ENCODE measurements around the gene MZB1. TPM values are rescaled to one million over a fixed set of nuclear protein-coding genes. Genes with fewer than 3 reads are reported as not detected.
A peak's percentile ranks its signal among the peaks of the same experiment; 100 is the strongest.

MZB1 gene
- total and polyA plus RNA-seq, 2 of the 8 experiments (the other 6 are each of a cell fraction or from before 2014, with no cell fraction given): 0.39 to 0.47 TPM

GRCh38 chr5:139388198-139388821 lies 1.4 kb downstream of the MZB1 start:
- no peaks in the 10 kb centered on the region for H4K20me1 ChIP-seq (replicated peaks in 1 of 2; ENCODE audit: control insufficient read depth in 1 of 2, insufficient read depth in 2 of 2, low read length in 2 of 2)
- H3K4ac ChIP-seq (replicated peaks; ENCODE audit: insufficient read length, low read depth, low read length): no peak overlapping the region
- no peaks in the 10 kb centered on the region for H3K79me2 ChIP-seq (ENCODE audit: control insufficient read depth in 1 of 2, insufficient read depth in 2 of 2, low read length in 2 of 2)
- H3K9ac ChIP-seq (replicated peaks in 1 of 4; ENCODE audit: extremely low read depth in 1 of 4, low read depth in 3 of 4, low read length in 3 of 4): peak overlapping the region in 2 of 4 experiments; percentile 9 to 37; a peak in 2 of 7 replicates
- H3K23me2 ChIP-seq (ENCODE audit: low read depth, low read length): peaks cover 11% of the 10 kb centered on the region; the same call in 1 of the 2 replicates
- peak overlapping the region; percentile 37 for H4K5ac ChIP-seq (ENCODE audit: insufficient read length, low read depth, low read length)
- peaks cover 2 to 9% (median 7%) of the 10 kb centered on the region in 4 experiments; a peak in 6 of 7 replicates for H3K27me3 ChIP-seq (replicated peaks in 1 of 4; ENCODE audit: control insufficient read depth in 3 of 4, extremely low read depth in 1 of 4, insufficient read depth in 3 of 4, low read length in 3 of 4)
- peak overlapping the region; percentile 48 to 55 for H3K4me2 ChIP-seq (ENCODE audit: insufficient read depth in 1 of 2, low read depth in 2 of 2, low read length in 2 of 2)
- no peak overlapping the region for H3K14ac ChIP-seq (ENCODE audit: insufficient read length)
- H3K36me3 ChIP-seq (ENCODE audit: control insufficient read depth in 2 of 4, insufficient read depth in 4 of 4, low read length in 3 of 4): no peaks in the 10 kb centered on the region
- H3K18ac ChIP-seq (ENCODE audit: extremely low read depth, low read length): peak overlapping the region; percentile 68
- 67% methylated on average over 8 of the region's 8 CpGs; no CpG with 5 or more reads in 1 of the 2 experiments for WGBS, 2 experiments (ENCODE audit: extremely low coverage in 1 of 2, insufficient coverage in 1 of 2, insufficient read length in 1 of 2, insufficient replicate concordance in 2 of 2, low coverage in 1 of 2, low lambda C conversion rate in 2 of 2, missing lambda C conversion rate in 1 of 2)
- H2BK12ac ChIP-seq (ENCODE audit: low read depth, low read length): peak overlapping the region; percentile 92; the same call in 1 of the 2 replicates
- H3K56ac ChIP-seq (replicated peaks; ENCODE audit: insufficient read length, low read depth, low read length): no peak overlapping the region
- no peaks in the 10 kb centered on the region for H3K9me3 ChIP-seq (ENCODE audit: insufficient read depth in 2 of 2, low read depth in 1 of 2, low read length in 1 of 2)
- no peaks in the 10 kb centered on the region; the same call in 1 of the 2 replicates for H3K79me1 ChIP-seq (ENCODE audit: low read depth, low read length)
- no peak overlapping the region for H3K23ac ChIP-seq (ENCODE audit: insufficient read length)
- peak overlapping the region; percentile 58; the same call in 1 of the 2 replicates for H2AK5ac ChIP-seq (ENCODE audit: low read depth, low read length)
- DNase-seq (ENCODE audit: low read depth in 1 of 2, low spot score in 2 of 2): no peak
- peak overlapping the region in 2 of 4 experiments; percentile 5 to 27; a peak in 1 of 8 replicates for H3K4me3 ChIP-seq (ENCODE audit: extremely low read depth in 1 of 4, insufficient read depth in 2 of 4, low read depth in 3 of 4, low read length in 4 of 4)
- H4K91ac ChIP-seq (replicated peaks; ENCODE audit: insufficient read length, low read length): peak overlapping the region; percentile 48
- peak overlapping the region; percentile 95; the same call in 1 of the 2 replicates for H2BK15ac ChIP-seq (ENCODE audit: low read length)
- peak overlapping the region; percentile 85; the same call in 1 of the 2 replicates for H2BK5ac ChIP-seq (ENCODE audit: low read depth, low read length)
- no peak overlapping the region for H2AFZ ChIP-seq (ENCODE audit: low read length)
- FAIRE-seq: no peak
- H2BK120ac ChIP-seq (replicated peaks; ENCODE audit: low read depth, low read length): peak overlapping the region; percentile 20
- TF ChIP-seq SP1 (IDR thresholded peaks at IDR 0.05; ENCODE audit: low read depth, low read length) (0 out of 2 replicates have a peak, but pooled peaks have one; percentile 19), CEBPB (IDR thresholded peaks at IDR 0.05; ENCODE audit: low read depth, low read length) (no peak), ATF2 (IDR thresholded peaks at IDR 0.05; ENCODE audit: low read length) (no peak), EP300 (IDR thresholded peaks at IDR 0.05; ENCODE audit: borderline replicate concordance in 1 of 2, low read depth in 2 of 2, low read length in 2 of 2) (peak in 1 of 2 experiments; percentile 30; a peak in 1 of 3 replicates), ATF3 (IDR thresholded peaks at IDR 0.05; ENCODE audit: insufficient read depth, low read depth, low read length) (no peak), TCF12 (IDR thresholded peaks at IDR 0.05; ENCODE audit: low read depth, low read length) (peak; percentile 51; the same call in 1 of the 2 replicates), ASH2L (IDR thresholded peaks at IDR 0.05; ENCODE audit: low read length) (peak; percentile 76), SIX5 (IDR thresholded peaks at IDR 0.05; ENCODE audit: low read depth, low read length) (no peak)
- H3K27ac ChIP-seq (ENCODE audit: low read depth, low read length): 0 out of 2 replicates have a peak overlapping the region, but pooled peaks have one; percentile 29
- 0 out of 2 replicates have a peak overlapping the region, but pooled peaks have one; percentile 64 for H4K8ac ChIP-seq (ENCODE audit: extremely low read depth, insufficient read depth, low read length)
- peak overlapping the region; percentile 66; the same call in 1 of the 2 replicates for H2BK20ac ChIP-seq (ENCODE audit: low read length)
- ChIA-PET CTCF (ENCODE audit: partially characterized antibody) (interaction anchor here (0.8 to 2.7 kb wide), 6 partner anchors 10 to 35 kb away, joined by 3 to 15 read pairs (median 4); no protein-coding TSS in a partner anchor), POLR2A (ENCODE audit: partially characterized antibody) (interaction anchor here (0.6 to 3.6 kb wide), 16 partner anchors 9 to 109 kb away, joined by 3 to 16 read pairs (median 4); partner anchors contain the start of genes MATR3, PAIP2 and SPATA24)
- peaks cover 3 to 21% (median 12%) of the 10 kb centered on the region in 4 experiments for H3K4me1 ChIP-seq (replicated peaks in 1 of 4; ENCODE audit: control insufficient read depth in 3 of 4, insufficient read depth in 4 of 4, low read length in 3 of 4)
